NCI-H82 treated with DMSO at 0.1 percent for 48 hours (cell line): Measurements from ENCODE around the gene DSTN.

ENCODE experiments used
- DNase-seq: peaks from one replicate; lab custom pipeline; 2025; ENCODE audit not compliant: unreplicated experiment; lab: John Stamatoyannopoulos, UW

Gene DSTN

GRCh38 chr20:17579369-17580039 is 9.6 kb downstream of the DSTN start:
- DNase-seq: no peak

GRCh38 chr20:17580895-17581294 is 11.0 kb downstream of the DSTN start:
- DNase-seq: no peak

GRCh38 chr20:17583126-17583525 is 13.3 kb downstream of the DSTN start:
- no peak for DNase-seq

GRCh38 chr20:17584689-17585088 is 14.8 kb downstream of the DSTN start:
- DNase-seq: no peak

- no peak for DNase-seq
These were observed 16.4 kb downstream of the DSTN start for GRCh38 chr20:17586250-17586649.

- DNase-seq: no peak
These were observed 17.3 kb downstream of the DSTN start for GRCh38 chr20:17587148-17587547.

GRCh38 chr20:17587824-17588223 is 17.9 kb downstream of the DSTN start:
- no peak for DNase-seq

- DNase-seq: no peak
These were observed 19.4 kb downstream of the DSTN start for GRCh38 chr20:17589161-17589834.

- no peak for DNase-seq
These were observed 20.4 kb downstream of the DSTN start for GRCh38 chr20:17590245-17590644.

- no peak for DNase-seq
These were observed 24.0 kb downstream of the DSTN start for GRCh38 chr20:17593902-17594301.

- DNase-seq: no peak
These were observed 24.6 kb downstream of the DSTN start for GRCh38 chr20:17594443-17594842.

GRCh38 chr20:17595856-17596255 is 26.0 kb downstream of the DSTN start:
- no peak for DNase-seq

GRCh38 chr20:17598013-17598550 is 28.2 kb downstream of the DSTN start:
- DNase-seq: no peak

- no peak for DNase-seq
These were observed 32.1 kb downstream of the DSTN start for GRCh38 chr20:17601957-17602356.

- DNase-seq: no peak
These were observed 32.6 kb downstream of the DSTN start for GRCh38 chr20:17602493-17602892.

GRCh38 chr20:17605131-17605660 is 35.3 kb downstream of the DSTN start:
- DNase-seq: no peak

GRCh38 chr20:17606001-17606400 is 36.1 kb downstream of the DSTN start:
- DNase-seq: no peak

- DNase-seq: no peak
These were observed 39.0 kb downstream of the DSTN start for GRCh38 chr20:17608701-17609497.

- no peak for DNase-seq
These were observed 40.0 kb downstream of the DSTN start for GRCh38 chr20:17609811-17610377.

- DNase-seq: no peak
These were observed 40.9 kb downstream of the DSTN start for GRCh38 chr20:17610566-17611289.

GRCh38 chr20:17611290-17611539 is 41.3 kb downstream of the DSTN start:
- no peak for DNase-seq
